Measurements from ENCODE around the gene IGF2BP2.

Gene IGF2BP2

DNA sequence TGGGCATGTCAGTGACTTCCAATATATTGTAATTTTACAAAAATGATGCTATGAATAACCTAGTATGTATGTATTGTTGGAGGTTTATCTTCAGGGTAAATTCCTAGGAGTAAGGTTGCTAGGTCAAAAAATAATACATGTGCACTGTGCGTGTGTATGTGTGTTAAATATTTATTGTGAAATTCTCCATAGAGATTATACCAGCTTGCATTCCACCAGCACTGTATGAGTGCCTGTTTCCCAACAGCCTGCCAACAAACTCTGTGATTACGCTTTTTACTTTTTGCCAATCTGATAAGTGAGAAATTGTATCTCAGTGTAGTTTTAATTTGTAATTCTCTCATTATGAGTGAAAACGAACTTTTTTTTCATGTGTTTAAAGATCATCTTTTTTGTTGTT lies 12.6 kb upstream of the IGF2BP2 start:
- Histone ChIP-seq H3K27me3 (replicated peaks) (no peaks in the 10 kb centered on the region), H3K36me3 (replicated peaks) (no peaks in the 10 kb centered on the region), H3K4me3 (ENCODE audit: low read depth, low read length) (no peak overlapping the region), H3K27ac (no peak overlapping the region)
- TF ChIP-seq, protein P1, sequence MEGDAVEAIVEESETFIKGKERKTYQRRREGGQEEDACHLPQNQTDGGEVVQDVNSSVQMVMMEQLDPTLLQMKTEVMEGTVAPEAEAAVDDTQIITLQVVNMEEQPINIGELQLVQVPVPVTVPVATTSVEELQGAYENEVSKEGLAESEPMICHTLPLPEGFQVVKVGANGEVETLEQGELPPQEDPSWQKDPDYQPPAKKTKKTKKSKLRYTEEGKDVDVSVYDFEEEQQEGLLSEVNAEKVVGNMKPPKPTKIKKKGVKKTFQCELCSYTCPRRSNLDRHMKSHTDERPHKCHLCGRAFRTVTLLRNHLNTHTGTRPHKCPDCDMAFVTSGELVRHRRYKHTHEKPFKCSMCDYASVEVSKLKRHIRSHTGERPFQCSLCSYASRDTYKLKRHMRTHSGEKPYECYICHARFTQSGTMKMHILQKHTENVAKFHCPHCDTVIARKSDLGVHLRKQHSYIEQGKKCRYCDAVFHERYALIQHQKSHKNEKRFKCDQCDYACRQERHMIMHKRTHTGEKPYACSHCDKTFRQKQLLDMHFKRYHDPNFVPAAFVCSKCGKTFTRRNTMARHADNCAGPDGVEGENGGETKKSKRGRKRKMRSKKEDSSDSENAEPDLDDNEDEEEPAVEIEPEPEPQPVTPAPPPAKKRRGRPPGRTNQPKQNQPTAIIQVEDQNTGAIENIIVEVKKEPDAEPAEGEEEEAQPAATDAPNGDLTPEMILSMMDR (IDR thresholded peaks at IDR 0.05; ENCODE audit: low read depth, low read length, missing control alignments), result no peak
- in situ Hi-C loops (cut with HindIII; ENCODE audit: low pct_ligation_motif_present, low sequenced_read_pairs), result no loop called here
- DNase-seq, result no peak

DNA sequence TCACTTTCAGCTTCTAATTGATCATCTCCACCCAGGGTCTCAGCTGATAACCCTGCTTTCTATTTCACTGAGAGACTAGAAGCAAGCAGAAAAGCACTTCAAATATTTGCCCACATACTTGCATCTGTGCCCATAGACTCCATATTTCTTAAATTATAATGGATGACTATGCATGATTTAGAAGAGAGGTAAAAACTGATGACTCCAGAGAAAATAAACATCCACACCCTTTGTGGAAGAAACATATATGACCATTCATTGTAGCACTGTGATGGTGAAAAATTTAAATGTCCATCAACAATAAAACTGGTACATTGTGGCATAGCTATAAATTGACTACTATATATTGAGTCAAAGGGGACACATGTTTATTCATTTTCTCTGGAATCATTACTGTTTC lies 7.1 kb upstream of the IGF2BP2 start:
- Histone ChIP-seq H3K4me3 (ENCODE audit: low read depth, low read length) (no peak overlapping the region), H3K27me3 (replicated peaks) (no peaks in the 10 kb centered on the region), H3K27ac (no peak overlapping the region), H3K36me3 (replicated peaks) (no peaks in the 10 kb centered on the region)
- no peak for DNase-seq
- TF ChIP-seq, protein P1 (IDR thresholded peaks at IDR 0.05; ENCODE audit: low read depth, low read length, missing control alignments), result no peak
- in situ Hi-C loops (cut with HindIII; ENCODE audit: low pct_ligation_motif_present, low sequenced_read_pairs), result no loop called here

DNA sequence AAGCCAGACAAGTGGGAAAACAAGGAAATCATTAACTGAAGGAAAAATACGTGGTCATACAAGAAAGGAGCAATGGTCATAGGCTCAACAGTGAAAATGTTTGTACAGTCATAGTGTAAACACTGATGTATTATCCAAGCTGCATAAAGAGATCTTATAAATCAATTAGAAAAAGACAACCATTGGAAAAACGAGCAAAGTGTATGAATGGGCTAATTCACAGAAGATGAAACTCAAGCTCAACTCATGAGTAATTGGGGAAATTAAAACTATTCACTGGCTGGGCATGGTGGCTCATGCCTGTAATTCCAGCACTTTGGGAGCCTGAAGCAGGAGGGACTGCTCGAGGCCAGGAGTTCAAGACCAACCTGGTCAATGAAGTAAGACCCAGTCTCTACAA lies 6.4 kb upstream of the IGF2BP2 start:
- in situ Hi-C loops (cut with HindIII; ENCODE audit: low pct_ligation_motif_present, low sequenced_read_pairs), result no loop called here
- DNase-seq, result no peak
- H3K4me3 ChIP-seq (ENCODE audit: low read depth, low read length), result no peak overlapping the region
- H3K27ac ChIP-seq, result no peak overlapping the region
- TF ChIP-seq, protein P1 (IDR thresholded peaks at IDR 0.05; ENCODE audit: low read depth, low read length, missing control alignments), result no peak
- H3K27me3 ChIP-seq (replicated peaks), result no peaks in the 10 kb centered on the region
- H3K36me3 ChIP-seq (replicated peaks), result no peaks in the 10 kb centered on the region

DNA sequence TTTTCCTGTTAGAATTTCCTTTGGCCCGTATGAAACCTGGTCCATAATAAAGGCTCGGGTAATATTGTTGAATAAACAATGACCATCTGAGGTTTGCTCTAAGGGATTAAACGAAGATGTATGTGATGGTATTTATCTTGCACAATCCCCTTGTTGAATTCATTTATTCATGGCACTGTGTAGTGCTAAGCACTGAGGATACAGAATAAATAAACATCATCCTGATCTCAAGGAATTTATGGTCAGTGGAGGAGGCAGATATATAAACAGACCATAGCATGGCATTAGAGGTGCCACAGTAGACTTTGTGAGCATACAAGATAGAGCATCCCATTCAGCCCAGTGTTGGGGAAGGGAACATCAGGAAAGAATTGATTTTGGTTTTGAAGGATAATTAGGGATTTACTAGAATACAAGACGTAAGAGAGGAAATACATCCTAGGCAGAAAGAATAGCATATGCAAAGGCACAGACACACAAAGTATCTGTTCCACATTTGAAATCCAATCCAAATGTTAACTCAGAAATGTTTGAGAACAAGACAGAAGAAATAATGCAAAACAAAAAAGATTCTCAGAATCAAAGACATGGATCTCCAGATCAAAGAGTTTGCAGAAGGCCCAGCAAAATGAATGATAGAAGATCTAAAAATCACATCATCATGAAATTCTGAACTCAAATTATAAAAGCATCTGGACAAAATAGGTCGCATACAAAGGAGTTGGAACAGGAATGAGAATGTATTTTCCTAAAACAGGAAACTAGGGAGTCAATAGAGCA lies 5.4 kb upstream of the IGF2BP2 start:
- in situ Hi-C loops (cut with HindIII; ENCODE audit: low pct_ligation_motif_present, low sequenced_read_pairs), result no loop called here
- no peak for DNase-seq
- Histone ChIP-seq H3K27ac (no peak overlapping the region), H3K4me3 (ENCODE audit: low read depth, low read length) (no peak overlapping the region), H3K36me3 (replicated peaks) (no peaks in the 10 kb centered on the region), H3K27me3 (replicated peaks) (no peaks in the 10 kb centered on the region)
- TF ChIP-seq, protein P1 (IDR thresholded peaks at IDR 0.05; ENCODE audit: low read depth, low read length, missing control alignments), result no peak

DNA sequence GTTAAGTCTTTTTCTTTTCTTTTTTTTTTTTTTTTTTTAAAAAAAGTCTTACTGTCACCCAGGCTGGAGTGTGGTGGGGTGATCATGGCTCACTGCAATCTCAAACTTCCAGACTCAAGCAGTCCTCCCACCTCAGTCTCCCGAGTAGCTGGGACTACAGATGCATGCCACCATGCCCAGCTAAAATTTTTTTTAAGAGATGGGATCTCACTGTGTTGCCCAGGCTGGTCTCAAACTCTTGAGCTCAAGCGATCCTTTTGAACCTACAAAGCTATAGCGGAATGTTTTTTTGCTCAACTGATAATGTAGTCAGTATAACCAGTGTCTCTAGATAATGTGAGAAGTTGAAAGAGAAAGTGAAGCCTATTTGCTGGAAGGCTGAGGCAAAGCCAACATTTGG lies 3.9 kb upstream of the IGF2BP2 start:
- Histone ChIP-seq H3K27me3 (replicated peaks) (no peaks in the 10 kb centered on the region), H3K4me3 (ENCODE audit: low read depth, low read length) (no peak overlapping the region), H3K27ac (no peak overlapping the region), H3K36me3 (replicated peaks) (no peaks in the 10 kb centered on the region)
- in situ Hi-C loops (cut with HindIII; ENCODE audit: low pct_ligation_motif_present, low sequenced_read_pairs), result no loop called here
- DNase-seq, result no peak
- TF ChIP-seq, protein P1 (IDR thresholded peaks at IDR 0.05; ENCODE audit: low read depth, low read length, missing control alignments), result no peak

Data from brain microvascular endothelial cell (primary cell).